MM.1S (cell line): Measurements from ENCODE around the gene LRRC10.

ENCODE experiments used
- CTCF ChIP-seq: fragments of 300-600 bp; sonication (generic); IDR thresholded peaks from 2 replicates; pipeline ENCODE4 v1.5.1; 2016; ENCODE audit warnings: antibody characterized with exemption, low read length, mixed read lengths
- EZH2 ChIP-seq: fragments of 300-600 bp; sonication (generic); optimal IDR thresholded peaks from 2 replicates; pipeline ENCODE3; 2017; ENCODE audit warnings: low read depth, mild to moderate bottlenecking, antibody characterized with exemption, low read length, mixed read lengths
- EZH2phosphoT487 ChIP-seq: fragments of 300-600 bp; sonication (generic); IDR thresholded peaks from 2 replicates; pipeline ENCODE4 v1.6.1; 2018; ENCODE audit warnings: antibody characterized with exemption, low read length

GRCh38 chr12:69649529-69649928 is 38.8 kb upstream of the LRRC10 start:
- TF ChIP-seq CTCF (no peak), EZH2 (no peak), EZH2phosphoT487 (no peak)
